GM12873 (cell line): ENCODE results near the gene CCS.

ENCODE experiments used
- CTCF ChIP-seq: IDR thresholded peaks from 2 replicates; pipeline ENCODE4 v1.5.1; 2012; ENCODE audit warnings: low read depth, mild to moderate bottlenecking, moderate library complexity, low read length, control low read depth; ENCODE audit not compliant: insufficient read depth; ENCODE audit errors: missing control alignments

CCS gene

GRCh38 chr11:66651016-66651415 lies 58.0 kb downstream of the CCS start:
- TF ChIP-seq CTCF, result no peak

DNA sequence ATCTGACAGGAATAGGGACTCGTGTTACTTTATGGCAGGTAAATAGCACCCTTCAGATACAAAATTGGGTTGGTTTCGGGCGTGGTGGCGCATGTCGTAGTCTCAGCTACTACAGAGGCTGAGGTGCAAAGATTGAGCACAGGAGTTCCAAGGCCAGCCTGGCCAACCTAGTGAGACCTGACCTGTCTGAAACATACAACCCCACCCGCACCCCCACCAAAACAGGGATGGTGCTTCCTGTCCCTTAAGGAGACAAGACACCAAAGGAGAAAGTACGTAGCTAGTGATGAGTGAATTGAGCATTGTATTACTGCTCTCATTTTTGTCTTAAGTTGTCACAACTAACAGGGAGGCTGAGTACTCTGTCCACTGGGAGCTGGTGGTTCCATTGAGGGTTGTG lies 59.7 kb downstream of the CCS start:
- TF ChIP-seq CTCF, result no peak

DNA sequence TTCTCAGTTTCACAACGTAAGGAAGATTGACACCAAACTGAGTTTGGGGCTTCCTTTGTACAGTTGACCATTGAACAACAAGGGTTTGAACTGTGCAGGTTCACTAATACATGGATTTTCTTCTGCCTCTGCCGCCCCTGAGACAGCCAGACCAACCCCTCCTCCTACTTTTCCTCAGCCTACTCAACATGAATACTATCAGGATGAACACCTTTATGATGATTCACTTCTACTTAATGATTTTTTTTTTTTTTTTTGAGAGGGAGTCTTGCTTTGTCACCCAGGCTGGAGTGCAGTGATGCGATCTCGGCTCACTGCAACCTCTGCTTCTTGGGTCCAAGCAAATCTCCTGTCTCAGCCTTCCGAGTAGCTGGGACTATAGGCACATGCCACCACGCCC lies 60.1 kb downstream of the CCS start:
- TF ChIP-seq CTCF, result no peak
